ENCODE measurements around the gene DGKQ. TPM values are rescaled to one million over a fixed set of nuclear protein-coding genes. Genes with fewer than 3 reads are reported as not detected.

DGKQ gene
- total RNA-seq, 1 experiment from 2014 or later, result 12.4 TPM

DNA sequence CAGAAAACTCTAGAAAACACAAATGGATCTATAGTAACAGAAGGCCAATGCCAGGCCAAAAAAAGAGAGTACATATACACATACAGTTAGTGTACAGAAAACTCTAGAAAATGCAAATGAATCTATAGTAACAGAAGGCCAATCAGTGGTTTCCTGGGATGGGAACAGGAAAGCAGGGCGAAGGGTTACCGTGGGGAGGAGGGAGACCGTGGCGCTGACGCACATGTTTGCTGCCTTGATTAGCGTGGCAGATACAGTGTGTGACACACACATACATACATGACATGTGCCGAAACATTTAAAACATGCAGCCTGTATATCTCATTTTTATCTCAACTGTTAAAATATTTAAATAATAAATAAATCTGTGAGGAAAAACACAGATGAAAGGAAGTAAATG is 55.9 kb downstream of the DGKQ start:
- WGBS (ENCODE audit: extremely low coverage, insufficient read length, low lambda C conversion rate), result no CpG with 5 or more reads among the region's 7 CpGs
- no peak overlapping the region for H3K23ac ChIP-seq (ENCODE audit: insufficient read length, low read depth, low read length)
- no peak overlapping the region for H2AK5ac ChIP-seq (ENCODE audit: insufficient read length, low read length)
- peaks cover 9% of the 10 kb centered on the region for H3K79me1 ChIP-seq (ENCODE audit: insufficient read depth, low read depth, low read length, poor library complexity, severe bottlenecking)
- H3K27ac ChIP-seq (ENCODE audit: insufficient read length, low read depth, low read length), result no peak overlapping the region
- H3K27me3 ChIP-seq (ENCODE audit: insufficient read depth, low read length), result no peaks in the 10 kb centered on the region
- H3K14ac ChIP-seq (ENCODE audit: insufficient read depth, low read length), result no peak overlapping the region
- H3K56ac ChIP-seq (ENCODE audit: insufficient read length, low read depth, low read length), result no peak overlapping the region
- no peak overlapping the region for H3T11ph ChIP-seq (ENCODE audit: low read length)
- no peak overlapping the region for H2BK120ac ChIP-seq (ENCODE audit: low read depth, low read length, poor library complexity, severe bottlenecking)
- H3K23me2 ChIP-seq (ENCODE audit: insufficient read length, low read depth, low read length, poor library complexity, severe bottlenecking), result no peaks in the 10 kb centered on the region
- H3K9ac ChIP-seq (ENCODE audit: extremely low read depth, insufficient read length, low read length), result no peak overlapping the region
- no peaks in the 10 kb centered on the region for H3K9me3 ChIP-seq (ENCODE audit: control insufficient read depth, low read depth, low read length)
- H3K4me1 ChIP-seq (ENCODE audit: insufficient read depth, low read length), result no peaks in the 10 kb centered on the region
- no peak overlapping the region for H2BK12ac ChIP-seq (ENCODE audit: insufficient read length, low read depth, low read length)
- Mint-ChIP-seq H3K4me3 (no peak overlapping the region), H3K36me3 (ENCODE audit: insufficient read depth in 1 of 3, low read depth in 3 of 3) (peaks cover 0 to 6% (median 4%) of the 10 kb centered on the region in 3 experiments; a peak in 3 of 7 replicates), H3K4me1 (peaks cover 4% of the 10 kb centered on the region in 2 experiments), H3K27ac (no peak overlapping the region), H3K27me3 (ENCODE audit: low read depth) (no peaks in the 10 kb centered on the region), H3K9me3 (no peaks in the 10 kb centered on the region)
- no peak overlapping the region for H2AFZ ChIP-seq (ENCODE audit: low read length)
- H2BK20ac ChIP-seq (ENCODE audit: low read depth, low read length, poor library complexity, severe bottlenecking), result no peak overlapping the region
- TF ChIP-seq, protein P1, sequence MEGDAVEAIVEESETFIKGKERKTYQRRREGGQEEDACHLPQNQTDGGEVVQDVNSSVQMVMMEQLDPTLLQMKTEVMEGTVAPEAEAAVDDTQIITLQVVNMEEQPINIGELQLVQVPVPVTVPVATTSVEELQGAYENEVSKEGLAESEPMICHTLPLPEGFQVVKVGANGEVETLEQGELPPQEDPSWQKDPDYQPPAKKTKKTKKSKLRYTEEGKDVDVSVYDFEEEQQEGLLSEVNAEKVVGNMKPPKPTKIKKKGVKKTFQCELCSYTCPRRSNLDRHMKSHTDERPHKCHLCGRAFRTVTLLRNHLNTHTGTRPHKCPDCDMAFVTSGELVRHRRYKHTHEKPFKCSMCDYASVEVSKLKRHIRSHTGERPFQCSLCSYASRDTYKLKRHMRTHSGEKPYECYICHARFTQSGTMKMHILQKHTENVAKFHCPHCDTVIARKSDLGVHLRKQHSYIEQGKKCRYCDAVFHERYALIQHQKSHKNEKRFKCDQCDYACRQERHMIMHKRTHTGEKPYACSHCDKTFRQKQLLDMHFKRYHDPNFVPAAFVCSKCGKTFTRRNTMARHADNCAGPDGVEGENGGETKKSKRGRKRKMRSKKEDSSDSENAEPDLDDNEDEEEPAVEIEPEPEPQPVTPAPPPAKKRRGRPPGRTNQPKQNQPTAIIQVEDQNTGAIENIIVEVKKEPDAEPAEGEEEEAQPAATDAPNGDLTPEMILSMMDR (conservative IDR thresholded peaks at IDR 0.05), result no peak
- H2BK5ac ChIP-seq (ENCODE audit: insufficient read length, low read length), result no peak overlapping the region
- no peak overlapping the region for H3K4ac ChIP-seq (ENCODE audit: low read depth, low read length)
- DNase-seq, result no peak
- no peak overlapping the region for H4K91ac ChIP-seq (ENCODE audit: insufficient read length, low read depth, low read length)
- H3K18ac ChIP-seq (ENCODE audit: insufficient read length, low read depth, low read length), result no peak overlapping the region
- H3K4me2 ChIP-seq (ENCODE audit: insufficient read depth, insufficient read length, low read length), result no peak overlapping the region
- peaks cover 17% of the 10 kb centered on the region; the same call in 1 of the 2 replicates for H3K79me2 ChIP-seq (ENCODE audit: insufficient read depth, low read length)
- H2BK15ac ChIP-seq (ENCODE audit: low read depth, low read length), result no peak overlapping the region
- no peaks in the 10 kb centered on the region for H4K20me1 ChIP-seq (ENCODE audit: control insufficient read depth, insufficient read depth, insufficient read length)
- no peak overlapping the region for H4K8ac ChIP-seq (replicated peaks; ENCODE audit: insufficient read length, low read depth, low read length)
- no peak overlapping the region for H4K5ac ChIP-seq (ENCODE audit: insufficient read length, low read depth, low read length)

Measured in H9 (cell line).